CD8-positive, alpha-beta memory T cell (primary cell): ENCODE measurements around the gene MFAP2. TPM values are rescaled to one million over a fixed set of nuclear protein-coding genes. Genes with fewer than 3 reads are reported as not detected.
"Not testable (repeated sequence)": the region's sequence is repeated elsewhere in the genome, so short reads cannot be mapped to it uniquely, and the experiment has no call there.

Source experiments
- CTCF ChIA-PET: fragments of 350-600 bp; sonication (Branson Sonifier 250); formaldehyde crosslinking; loops from one replicate; lab custom pipeline; 2021; ENCODE audit warnings: antibody characterized with exemption; lab: Charles Lee
- POLR2A ChIA-PET: fragments of 350-600 bp; sonication (Branson Sonifier 250); formaldehyde crosslinking; loops from one replicate; lab custom pipeline; 2021; ENCODE audit warnings: antibody characterized with exemption; lab: Charles Lee
- DNase-seq, 5 donors: peaks; one replicate each; pipeline versions ENCODE4 v3.0.0 to v3.0.0-alpha.2; 2020 to 2022; ENCODE audit warnings: mixed read lengths in 1 of 5
- H3K27ac ChIP-seq: one replicate; pipeline ENCODE4 v1.7.0; 2013; ENCODE audit warnings: low read depth, mild to moderate bottlenecking, low read length, moderate library complexity
- H3K27me3 ChIP-seq: 2 replicates; pipeline ENCODE4 v1.7.0; 2013; ENCODE audit warnings: low read length, mild to moderate bottlenecking; ENCODE audit not compliant: insufficient read depth, poor library complexity, severe bottlenecking
- H3K36me3 ChIP-seq: 2 replicates; pipeline ENCODE4 v1.7.0; 2013; ENCODE audit warnings: mild to moderate bottlenecking, low read length, moderate library complexity; ENCODE audit not compliant: insufficient read depth
- H3K4me1 ChIP-seq: 2 replicates; pipeline ENCODE4 v1.7.0; 2013; ENCODE audit warnings: mild to moderate bottlenecking, low read length, moderate library complexity; ENCODE audit not compliant: insufficient read depth
- H3K4me3 ChIP-seq: 2 replicates; pipeline ENCODE4 v1.7.0; 2013; ENCODE audit warnings: mild to moderate bottlenecking, low read length
- H3K9me3 ChIP-seq: 2 replicates; pipeline ENCODE4 v1.7.0; 2013; ENCODE audit warnings: mild to moderate bottlenecking, low read length
- H3K27ac Mint-ChIP-seq, 8 donors: one replicate each; pipeline ENCODE4 v1.8.0; 2020 to 2021; ENCODE audit warnings: mixed read lengths in 8 of 8, mild to moderate bottlenecking in 6 of 8, inconsistent platforms in 3 of 8, moderate library complexity in 3 of 8
- H3K27me3 Mint-ChIP-seq, 2 donors: one replicate each; pipeline ENCODE4 v1.8.0; 2020 to 2021; ENCODE audit warnings: mixed read lengths in 2 of 2, mild to moderate bottlenecking in 1 of 2, moderate library complexity in 1 of 2
- H3K36me3 Mint-ChIP-seq, 3 donors: one replicate each; pipeline ENCODE4 v1.8.0; 2020 to 2021; ENCODE audit warnings: mixed read lengths in 3 of 3, inconsistent platforms in 1 of 3, mild to moderate bottlenecking in 1 of 3
- H3K4me1 Mint-ChIP-seq, 3 donors: one replicate each; pipeline ENCODE4 v1.8.0; 2020 to 2021; ENCODE audit warnings: mixed read lengths in 3 of 3, inconsistent platforms in 1 of 3, mild to moderate bottlenecking in 1 of 3
- H3K4me3 Mint-ChIP-seq, 7 donors: one replicate each; pipeline ENCODE4 v1.8.0; 2020 to 2021; ENCODE audit warnings: mixed read lengths in 7 of 7, mild to moderate bottlenecking in 6 of 7, moderate library complexity in 4 of 7, inconsistent platforms in 2 of 7
- H3K9me3 Mint-ChIP-seq, 5 donors: one replicate each; pipeline ENCODE4 v1.8.0; 2020 to 2022; ENCODE audit warnings: mixed read lengths in 5 of 5, mild to moderate bottlenecking in 3 of 5, moderate library complexity in 2 of 5, inconsistent platforms in 1 of 5
- polyA plus RNA-seq: library from polyadenylated mRNA; unstranded; fragments of 300-500 nt; fragmentation: Illumina TruSeq; gene quantifications from one replicate; pipeline ENCODE4 v1.2.3, GENCODE V29; 2021
- total RNA-seq, 2 experiments: library from RNA; stranded (reverse); gene quantifications; one replicate each; pipeline ENCODE4 v1.2.3, GENCODE V29; 2021

MFAP2 gene
- total and polyA plus RNA-seq, 3 experiments from 2014 or later, result 0.39 TPM; not detected in 2

GRCh38 chr1:16955186-16955585 is 25.2 kb downstream of the MFAP2 start:
- peaks cover 0 to 18% (median 0%) of the 10 kb centered on the region in 3 donors for H3K36me3 Mint-ChIP-seq
- H3K4me1 Mint-ChIP-seq, result peaks cover 1 to 8% (median 2%) of the 10 kb centered on the region in 3 donors
- POLR2A ChIA-PET, result no interaction called here

GRCh38 chr1:16954579-16954978 is 25.8 kb downstream of the MFAP2 start:
- Histone ChIP-seq H3K9me3 (no peaks in the 10 kb centered on the region), H3K4me3 (no peak overlapping the region), H3K27ac (no peak overlapping the region), H3K27me3 (no peaks in the 10 kb centered on the region), H3K36me3 (no peaks in the 10 kb centered on the region), H3K4me1 (no peaks in the 10 kb centered on the region)
- H3K9me3 Mint-ChIP-seq, result no peaks in the 10 kb centered on the region
- no peaks in the 10 kb centered on the region for H3K27me3 Mint-ChIP-seq
- ChIA-PET POLR2A (no interaction called here), CTCF (no interaction called here)
- no peak overlapping the region for H3K27ac Mint-ChIP-seq
- peaks cover 0 to 19% (median 0%) of the 10 kb centered on the region in 3 donors for H3K36me3 Mint-ChIP-seq
- H3K4me1 Mint-ChIP-seq, result peaks cover 0 to 6% (median 1%) of the 10 kb centered on the region in 3 donors
- no peak for DNase-seq
- no peak overlapping the region for H3K4me3 Mint-ChIP-seq

More at GRCh38 chr1:16955186-16955585, 25.2 kb downstream of the MFAP2 start:
- H3K4me3 Mint-ChIP-seq, result no peak overlapping the region
- no peaks in the 10 kb centered on the region for H3K27me3 ChIP-seq
- peaks cover 2% of the 10 kb centered on the region for H3K4me1 ChIP-seq
- H3K27me3 Mint-ChIP-seq, result no peaks in the 10 kb centered on the region
- CTCF ChIA-PET, result interaction anchor here (1.4 kb wide), 1 partner anchor 24 kb away, joined by 4 read pairs; no protein-coding TSS in a partner anchor
- no peak overlapping the region for H3K27ac ChIP-seq
- H3K36me3 ChIP-seq, result no peaks in the 10 kb centered on the region
- no peaks in the 10 kb centered on the region for H3K9me3 Mint-ChIP-seq
- no peak overlapping the region for H3K4me3 ChIP-seq
- DNase-seq, result no peak
- H3K9me3 ChIP-seq, result no peaks in the 10 kb centered on the region
- H3K27ac Mint-ChIP-seq, result no peak overlapping the region

GRCh38 chr1:16952376-16952775 is 28.0 kb downstream of the MFAP2 start:
- H3K27ac ChIP-seq, H3K27me3 Mint-ChIP-seq, H3K9me3 ChIP-seq, H3K4me3 ChIP-seq, H3K4me3 Mint-ChIP-seq, H3K9me3 Mint-ChIP-seq, DNase-seq, H3K27me3 ChIP-seq, H3K27ac Mint-ChIP-seq, H3K36me3 ChIP-seq, POLR2A ChIA-PET, H3K4me1 ChIP-seq, H3K4me1 Mint-ChIP-seq: not testable (repeated sequence)
- CTCF ChIA-PET, result interaction anchor here (0.6 to 2.3 kb wide), 10 partner anchors 9 to 96 kb away, joined by 3 to 30 read pairs (median 4); no protein-coding TSS in a partner anchor
- H3K36me3 Mint-ChIP-seq, result peaks cover 0 to 27% (median 2%) of the 10 kb centered on the region in 3 donors

GRCh38 chr1:16949026-16949425 is 31.4 kb downstream of the MFAP2 start:
- H3K36me3 Mint-ChIP-seq, result peaks cover 0 to 32% (median 2%) of the 10 kb centered on the region in 3 donors
- CTCF ChIA-PET, H3K9me3 Mint-ChIP-seq, H3K27ac ChIP-seq, H3K27me3 ChIP-seq, DNase-seq, H3K36me3 ChIP-seq, H3K9me3 ChIP-seq, H3K4me3 ChIP-seq, H3K4me1 Mint-ChIP-seq, H3K4me1 ChIP-seq, POLR2A ChIA-PET, H3K27ac Mint-ChIP-seq, H3K27me3 Mint-ChIP-seq, H3K4me3 Mint-ChIP-seq: not testable (repeated sequence)

- H3K36me3 ChIP-seq, H3K27ac Mint-ChIP-seq, H3K27ac ChIP-seq, H3K27me3 ChIP-seq, H3K27me3 Mint-ChIP-seq, H3K4me3 Mint-ChIP-seq, H3K4me1 Mint-ChIP-seq, POLR2A ChIA-PET, DNase-seq, H3K4me1 ChIP-seq, H3K9me3 ChIP-seq, H3K4me3 ChIP-seq, H3K9me3 Mint-ChIP-seq: not testable (repeated sequence)
- CTCF ChIA-PET, result interaction anchor here (1.8 to 2.6 kb wide), 2 partner anchors 12 to 328 kb away, joined by 6 to 11 read pairs; no protein-coding TSS in a partner anchor
- peaks cover 0 to 38% (median 2%) of the 10 kb centered on the region in 3 donors for H3K36me3 Mint-ChIP-seq
Measured at GRCh38 chr1:16948282-16948891, 32.0 kb downstream of the MFAP2 start.

- ChIA-PET CTCF (interaction anchor here (2.6 kb wide), 1 partner anchor 14 kb away, joined by 11 read pairs; no protein-coding TSS in a partner anchor), POLR2A (no interaction called here)
- H3K9me3 Mint-ChIP-seq, result no peaks in the 10 kb centered on the region
Measured at GRCh38 chr1:16946646-16947045, 33.8 kb downstream of the MFAP2 start.

GRCh38 chr1:16946185-16946584 is 34.2 kb downstream of the MFAP2 start:
- H3K27me3 Mint-ChIP-seq, H3K9me3 Mint-ChIP-seq, H3K4me1 ChIP-seq, POLR2A ChIA-PET, DNase-seq, H3K9me3 ChIP-seq, H3K27ac ChIP-seq, H3K4me3 ChIP-seq, H3K27me3 ChIP-seq, H3K4me1 Mint-ChIP-seq, H3K4me3 Mint-ChIP-seq, H3K36me3 ChIP-seq: not testable (repeated sequence)
- Mint-ChIP-seq H3K27ac (peak overlapping the region in 1 of 8 donors; percentile 33), H3K36me3 (peaks cover 2 to 52% (median 6%) of the 10 kb centered on the region in 3 donors)
- CTCF ChIA-PET, result interaction anchor here (2.6 kb wide), 1 partner anchor 15 kb away, joined by 11 read pairs; no protein-coding TSS in a partner anchor

More at GRCh38 chr1:16946646-16947045, 33.8 kb downstream of the MFAP2 start:
- Histone ChIP-seq H3K36me3 (no peaks in the 10 kb centered on the region), H3K4me3 (no peak overlapping the region), H3K4me1 (no peaks in the 10 kb centered on the region), H3K27ac (no peak overlapping the region), H3K9me3 (no peaks in the 10 kb centered on the region), H3K27me3 (no peaks in the 10 kb centered on the region)
- no peak for DNase-seq
- H3K4me3 Mint-ChIP-seq, result no peak overlapping the region
- H3K27me3 Mint-ChIP-seq, result no peaks in the 10 kb centered on the region
- H3K27ac Mint-ChIP-seq, result peak overlapping the region in 1 of 8 donors; percentile 41
- H3K36me3 Mint-ChIP-seq, result peaks cover 2 to 50% (median 6%) of the 10 kb centered on the region in 3 donors
- H3K4me1 Mint-ChIP-seq, result peaks cover 0 to 4% (median 0%) of the 10 kb centered on the region in 3 donors

- DNase-seq, H3K27ac Mint-ChIP-seq, H3K27me3 ChIP-seq, H3K4me3 Mint-ChIP-seq, H3K9me3 ChIP-seq, H3K4me1 ChIP-seq, H3K4me3 ChIP-seq, H3K4me1 Mint-ChIP-seq, CTCF ChIA-PET, H3K27me3 Mint-ChIP-seq, POLR2A ChIA-PET, H3K27ac ChIP-seq, H3K36me3 ChIP-seq, H3K9me3 Mint-ChIP-seq: not testable (repeated sequence)
- H3K36me3 Mint-ChIP-seq, result peaks cover 5 to 56% (median 6%) of the 10 kb centered on the region in 3 donors
Measured at GRCh38 chr1:16945512-16945911, 34.9 kb downstream of the MFAP2 start.
